Neural progenitor cell (in vitro differentiated cells): ENCODE measurements around the gene SCFD2. TPM values are rescaled to one million over a fixed set of nuclear protein-coding genes. Genes with fewer than 3 reads are reported as not detected.

Source experiments
- DNase-seq: peaks from one replicate; pipeline ENCODE4 v3.0.0-alpha.2; 2016; ENCODE audit warnings: low spot score
- H2AFZ ChIP-seq: fragments of 200-600 bp; sonication (generic); replicated peaks from 2 replicates; pipeline ENCODE4 v1.6.1; 2016; ENCODE audit warnings: antibody characterized with exemption
- H3F3A ChIP-seq: fragments of 200-600 bp; sonication (generic); 2 replicates; pipeline ENCODE4 v1.6.1; 2016; ENCODE audit warnings: antibody characterized with exemption, low read depth
- H3K27ac ChIP-seq: fragments of 200-600 bp; sonication (generic); 2 replicates; pipeline ENCODE4 v1.5.1; 2016; ENCODE audit warnings: mild to moderate bottlenecking
- H3K27me3 ChIP-seq: fragments of 200-600 bp; sonication (generic); 2 replicates; pipeline ENCODE4 v1.6.1; 2016; ENCODE audit warnings: mild to moderate bottlenecking, moderate library complexity
- H3K36me3 ChIP-seq: fragments of 200-600 bp; sonication (generic); 2 replicates; pipeline ENCODE4 v1.5.1; 2016
- H3K4me1 ChIP-seq: fragments of 200-600 bp; sonication (generic); 2 replicates; pipeline ENCODE4 v1.6.1; 2016; ENCODE audit warnings: mixed run types
- H3K4me2 ChIP-seq: fragments of 200-600 bp; sonication (generic); 2 replicates; pipeline ENCODE4 v1.6.1; 2016
- H3K4me3 ChIP-seq: fragments of 200-600 bp; sonication (generic); 2 replicates; pipeline ENCODE4 v1.5.1; 2016
- H3K79me2 ChIP-seq: fragments of 200-600 bp; sonication (generic); 2 replicates; pipeline ENCODE4 v1.6.1; 2016; ENCODE audit warnings: low read depth
- H3K9ac ChIP-seq: fragments of 200-600 bp; sonication (generic); 2 replicates; pipeline ENCODE4 v1.6.1; 2016
- H3K9me3 ChIP-seq: fragments of 200-600 bp; sonication (generic); 2 replicates; pipeline ENCODE4 v1.5.1; 2016; ENCODE audit warnings: low read depth
- H4K20me1 ChIP-seq: fragments of 200-600 bp; sonication (generic); 2 replicates; pipeline ENCODE4 v1.6.1; 2016; ENCODE audit warnings: low read depth
- H3K27ac Mint-ChIP-seq: 3 replicates; pipeline ENCODE4 v1.8.0; 2021; ENCODE audit warnings: mixed read lengths
- H3K27me3 Mint-ChIP-seq: 2 replicates; pipeline ENCODE4 v1.8.0; 2022; ENCODE audit warnings: low read depth, mild to moderate bottlenecking, inconsistent platforms, moderate library complexity, mixed read lengths; ENCODE audit not compliant: insufficient read depth
- H3K36me3 Mint-ChIP-seq: 3 replicates; pipeline ENCODE4 v1.8.0; 2021; ENCODE audit warnings: mixed read lengths
- H3K4me1 Mint-ChIP-seq: 3 replicates; pipeline ENCODE4 v1.8.0; 2021; ENCODE audit warnings: mixed read lengths
- H3K4me3 Mint-ChIP-seq: 3 replicates; pipeline ENCODE4 v1.8.0; 2021; ENCODE audit warnings: mild to moderate bottlenecking, moderate library complexity, mixed read lengths
- H3K9me3 Mint-ChIP-seq: 3 replicates; pipeline ENCODE4 v1.8.0; 2020; ENCODE audit warnings: mixed read lengths
- EZH2 ChIP-seq: fragments of 200-600 bp; sonication (generic); IDR thresholded peaks from 2 replicates; pipeline ENCODE4 v1.6.1; 2017; ENCODE audit warnings: antibody characterized with exemption, mild to moderate bottlenecking, moderate library complexity
- EZH2phosphoT487 ChIP-seq: fragments of 200-600 bp; sonication (generic); IDR thresholded peaks from 2 replicates; pipeline ENCODE4 v1.6.1; 2017; ENCODE audit warnings: antibody characterized with exemption
- total RNA-seq: library from RNA; depleted of rRNA; stranded (reverse); fragments of >200 nt; gene quantifications from 2 replicates; pipeline ENCODE4 v1.2.3, GENCODE V29; 2015; ENCODE audit warnings: low replicate concordance
- TF ChIP-seq, protein P1 (sequence below): fragments of 200-600 bp; sonication (generic); IDR thresholded peaks from 2 replicates; pipeline ENCODE4 v1.5.1; 2017; ENCODE audit warnings: antibody characterized with exemption, mild to moderate bottlenecking

SCFD2 gene
- total RNA-seq, 1 donor from 2014 or later, result 4.8 TPM

- no peaks in the 10 kb centered on the region for H3F3A ChIP-seq
- Mint-ChIP-seq H3K9me3 (no peaks in the 10 kb centered on the region), H3K36me3 (no peaks in the 10 kb centered on the region), H3K27me3 (no peaks in the 10 kb centered on the region), H3K27ac (no peak overlapping the region), H3K4me3 (no peak overlapping the region), H3K4me1 (peaks cover 31% of the 10 kb centered on the region)
- H3K27me3 ChIP-seq, result no peaks in the 10 kb centered on the region
- H3K79me2 ChIP-seq, result no peaks in the 10 kb centered on the region
- no peak overlapping the region for H3K4me2 ChIP-seq
- no peak overlapping the region for H2AFZ ChIP-seq
- TF ChIP-seq, protein P1, sequence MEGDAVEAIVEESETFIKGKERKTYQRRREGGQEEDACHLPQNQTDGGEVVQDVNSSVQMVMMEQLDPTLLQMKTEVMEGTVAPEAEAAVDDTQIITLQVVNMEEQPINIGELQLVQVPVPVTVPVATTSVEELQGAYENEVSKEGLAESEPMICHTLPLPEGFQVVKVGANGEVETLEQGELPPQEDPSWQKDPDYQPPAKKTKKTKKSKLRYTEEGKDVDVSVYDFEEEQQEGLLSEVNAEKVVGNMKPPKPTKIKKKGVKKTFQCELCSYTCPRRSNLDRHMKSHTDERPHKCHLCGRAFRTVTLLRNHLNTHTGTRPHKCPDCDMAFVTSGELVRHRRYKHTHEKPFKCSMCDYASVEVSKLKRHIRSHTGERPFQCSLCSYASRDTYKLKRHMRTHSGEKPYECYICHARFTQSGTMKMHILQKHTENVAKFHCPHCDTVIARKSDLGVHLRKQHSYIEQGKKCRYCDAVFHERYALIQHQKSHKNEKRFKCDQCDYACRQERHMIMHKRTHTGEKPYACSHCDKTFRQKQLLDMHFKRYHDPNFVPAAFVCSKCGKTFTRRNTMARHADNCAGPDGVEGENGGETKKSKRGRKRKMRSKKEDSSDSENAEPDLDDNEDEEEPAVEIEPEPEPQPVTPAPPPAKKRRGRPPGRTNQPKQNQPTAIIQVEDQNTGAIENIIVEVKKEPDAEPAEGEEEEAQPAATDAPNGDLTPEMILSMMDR, result peak; percentile 76
- TF ChIP-seq EZH2, result no peak
- no peak for TF ChIP-seq EZH2phosphoT487
- no peaks in the 10 kb centered on the region for H4K20me1 ChIP-seq
- no peak overlapping the region for H3K27ac ChIP-seq
- H3K9me3 ChIP-seq, result no peaks in the 10 kb centered on the region
- DNase-seq, result peak; percentile 79
- H3K4me3 ChIP-seq, result no peak overlapping the region
- no peaks in the 10 kb centered on the region for H3K4me1 ChIP-seq
- H3K36me3 ChIP-seq, result no peaks in the 10 kb centered on the region
- H3K9ac ChIP-seq, result no peak overlapping the region
Measured at GRCh38 chr4:52983563-52984303, 382.1 kb downstream of the SCFD2 start.

- Histone ChIP-seq H3K9ac (no peak overlapping the region), H3K9me3 (no peaks in the 10 kb centered on the region), H3K4me2 (no peak overlapping the region), H3K27ac (no peak overlapping the region), H4K20me1 (no peaks in the 10 kb centered on the region), H3K4me1 (no peaks in the 10 kb centered on the region), H3F3A (no peaks in the 10 kb centered on the region), H3K36me3 (no peaks in the 10 kb centered on the region), H2AFZ (peak overlapping the region; percentile 9), H3K4me3 (no peak overlapping the region), H3K27me3 (no peaks in the 10 kb centered on the region), H3K79me2 (no peaks in the 10 kb centered on the region)
- Mint-ChIP-seq H3K27me3 (no peaks in the 10 kb centered on the region), H3K4me3 (no peak overlapping the region), H3K36me3 (no peaks in the 10 kb centered on the region), H3K9me3 (no peaks in the 10 kb centered on the region), H3K27ac (no peak overlapping the region), H3K4me1 (peaks cover 32% of the 10 kb centered on the region)
- TF ChIP-seq EZH2phosphoT487, result no peak
- TF ChIP-seq, protein P1, result no peak
- TF ChIP-seq EZH2, result no peak
- DNase-seq, result no peak
Measured at GRCh38 chr4:52982946-52983340, 382.9 kb downstream of the SCFD2 start.

- Histone ChIP-seq H3K36me3 (no peaks in the 10 kb centered on the region), H3K4me2 (no peak overlapping the region), H3K4me3 (no peak overlapping the region), H4K20me1 (no peaks in the 10 kb centered on the region), H3K27me3 (no peaks in the 10 kb centered on the region), H2AFZ (no peak overlapping the region), H3K27ac (no peak overlapping the region), H3K9me3 (no peaks in the 10 kb centered on the region), H3K79me2 (no peaks in the 10 kb centered on the region), H3F3A (no peaks in the 10 kb centered on the region), H3K4me1 (no peaks in the 10 kb centered on the region), H3K9ac (no peak overlapping the region)
- peak; percentile 47 for DNase-seq
- no peaks in the 10 kb centered on the region for H3K36me3 Mint-ChIP-seq
- TF ChIP-seq, protein P1, result peak; percentile 87
- TF ChIP-seq EZH2phosphoT487, result no peak
- no peak overlapping the region for H3K4me3 Mint-ChIP-seq
- no peak overlapping the region for H3K27ac Mint-ChIP-seq
- peaks cover 38% of the 10 kb centered on the region for H3K4me1 Mint-ChIP-seq
- no peaks in the 10 kb centered on the region for H3K27me3 Mint-ChIP-seq
- H3K9me3 Mint-ChIP-seq, result no peaks in the 10 kb centered on the region
Measured at GRCh38 chr4:52982255-52982945, 383.5 kb downstream of the SCFD2 start.
